Left colon (tissue), 2 donors: ENCODE results near the gene HNF1A. TPM values are rescaled to one million over a fixed set of nuclear protein-coding genes. Genes with fewer than 3 reads are reported as not detected.

ENCODE experiments used
- ATAC-seq: fragments of 200-7000 bp; cut with Tn5 transposase; one replicate; pipeline ENCODE4 v1.9.1; 2020; ENCODE audit warnings: mild to moderate bottlenecking, moderate library complexity
- DNase-seq, 2 donors: peaks; one replicate each; pipeline ENCODE4 v3.0.0-alpha.2; 2020
- intact Hi-C, 2 donors: fragments of 100-400 bp; cut with DNase I in 1 of 2; cut with micrococcal nuclease in 1 of 2; formaldehyde crosslinking; loops; one replicate each; pipeline versions ENCODE4 v1.11.2 to v1.14.0; 2022; cut with DNase I, micrococcal nuclease
- total RNA-seq, 2 donors: library from RNA; stranded (reverse); fragmentation: NEBNext Ultra II Directional; extraction: Animal tissue kit (Norgen Biotek cat#: 25700); gene quantifications; one replicate each; pipeline ENCODE4 v1.2.1, GENCODE V29; 2021
- donor health status: DM: no; HTN: no; CAD: no.
- donor health status: DM: yes; HTN: yes; CAD: no.

Gene HNF1A
- total RNA-seq, 2 donors from 2014 or later: 16.0 to 16.9 TPM

DNA sequence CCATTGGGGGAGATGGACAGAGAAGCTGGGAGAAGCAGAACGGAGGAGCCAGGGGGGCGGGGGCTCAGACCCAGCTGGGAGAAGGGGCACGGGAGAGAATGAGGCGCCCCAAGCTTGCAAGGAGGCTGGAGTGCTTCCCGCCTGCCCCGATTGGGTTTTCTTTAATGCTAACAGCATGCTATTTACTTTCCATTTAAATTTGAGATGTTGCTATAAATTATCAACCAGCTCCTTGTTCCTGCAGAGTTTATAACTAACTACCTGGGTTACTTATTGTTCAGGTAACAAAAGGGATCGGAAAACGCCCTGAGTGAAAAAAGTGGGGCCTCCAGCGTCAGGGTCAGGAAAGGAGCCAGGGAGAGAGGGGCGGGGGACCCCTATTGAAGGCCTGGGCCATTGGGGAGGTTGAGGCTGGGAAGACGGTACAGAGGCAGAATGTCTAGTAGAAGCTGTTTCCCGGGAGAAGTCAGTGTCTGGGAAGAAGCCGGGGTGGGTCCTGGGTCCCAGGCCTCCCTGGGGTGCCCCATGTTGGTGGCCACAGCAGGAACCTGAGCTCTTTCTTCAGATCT is 2.5 kb downstream of the HNF1A start:
- DNase-seq: peak; percentile 60 to 72
- peak; percentile 50 for ATAC-seq
- intact Hi-C loops: no loop called here

DNA sequence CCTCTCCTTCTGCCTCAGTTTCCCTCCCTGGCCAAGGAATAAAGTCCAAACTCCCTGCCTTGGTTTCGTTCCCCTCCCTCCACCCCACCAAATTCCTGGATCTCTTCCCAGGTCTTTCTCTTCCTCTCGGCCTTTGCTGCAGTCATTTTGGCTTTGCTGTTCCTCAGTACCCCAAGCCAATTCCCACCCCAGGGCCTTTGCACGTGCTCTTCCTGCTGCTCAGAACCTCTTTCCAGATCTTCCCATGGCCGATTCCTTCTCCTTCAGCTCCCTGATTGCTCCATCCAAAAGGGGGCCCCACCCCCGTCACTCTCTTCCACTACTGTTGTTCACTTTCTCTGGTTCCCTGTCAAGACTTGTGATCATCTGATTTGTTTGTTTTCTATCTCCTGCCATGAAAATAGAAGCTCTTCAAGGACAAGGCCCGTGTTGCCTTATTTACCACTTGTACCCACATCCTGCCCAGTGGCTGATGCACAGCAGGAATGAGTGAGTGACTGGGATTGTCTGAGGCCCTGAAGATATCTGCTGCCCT is 3.1 kb downstream of the HNF1A start:
- ATAC-seq (no peak), DNase-seq (peak in 1 of 2 donors; percentile 50)
- intact Hi-C loops: no loop called here

DNA sequence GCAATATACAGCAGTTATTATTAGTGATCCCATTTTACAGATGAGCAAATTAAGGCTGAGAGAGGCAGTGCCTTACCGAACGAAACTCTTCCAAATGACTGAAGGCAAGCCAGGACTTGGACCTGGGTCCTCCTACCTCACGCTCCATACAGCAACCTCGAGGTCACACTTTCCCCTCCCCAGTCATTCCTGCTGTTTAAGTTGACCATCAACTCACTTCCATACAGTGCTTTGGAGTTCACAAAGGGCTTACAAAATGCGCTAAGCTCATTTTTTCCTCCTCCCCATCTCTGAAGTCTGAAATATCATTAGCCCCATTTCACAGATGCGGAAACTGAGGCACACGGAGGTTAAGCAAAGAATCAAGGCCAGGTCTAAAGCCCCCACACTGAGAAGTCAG is 4.3 kb downstream of the HNF1A start:
- ATAC-seq (no peak), DNase-seq (no peak)
- intact Hi-C loops: no loop called here

DNA sequence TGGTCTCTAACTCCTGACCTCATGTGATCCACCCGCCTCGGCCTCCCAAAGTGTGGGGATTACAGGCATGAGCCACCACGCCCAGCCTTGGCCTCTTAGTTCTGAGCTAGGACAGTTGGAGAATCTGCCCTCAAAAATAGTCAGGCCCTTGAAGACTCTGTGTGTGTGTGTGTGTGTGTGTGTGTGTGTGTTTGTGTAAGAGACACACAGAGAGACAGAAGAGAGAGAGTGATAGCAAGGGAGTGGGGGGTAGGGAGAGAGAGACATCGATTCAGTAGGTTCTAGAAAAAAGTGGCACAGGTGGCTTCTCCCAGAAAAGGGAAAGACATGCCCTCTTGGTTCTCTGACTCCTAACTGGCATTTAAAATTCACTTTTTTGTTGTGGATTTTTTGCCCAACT is 5.4 kb downstream of the HNF1A start:
- intact Hi-C loops: no loop called here
- no peak for ATAC-seq
- no peak for DNase-seq

DNA sequence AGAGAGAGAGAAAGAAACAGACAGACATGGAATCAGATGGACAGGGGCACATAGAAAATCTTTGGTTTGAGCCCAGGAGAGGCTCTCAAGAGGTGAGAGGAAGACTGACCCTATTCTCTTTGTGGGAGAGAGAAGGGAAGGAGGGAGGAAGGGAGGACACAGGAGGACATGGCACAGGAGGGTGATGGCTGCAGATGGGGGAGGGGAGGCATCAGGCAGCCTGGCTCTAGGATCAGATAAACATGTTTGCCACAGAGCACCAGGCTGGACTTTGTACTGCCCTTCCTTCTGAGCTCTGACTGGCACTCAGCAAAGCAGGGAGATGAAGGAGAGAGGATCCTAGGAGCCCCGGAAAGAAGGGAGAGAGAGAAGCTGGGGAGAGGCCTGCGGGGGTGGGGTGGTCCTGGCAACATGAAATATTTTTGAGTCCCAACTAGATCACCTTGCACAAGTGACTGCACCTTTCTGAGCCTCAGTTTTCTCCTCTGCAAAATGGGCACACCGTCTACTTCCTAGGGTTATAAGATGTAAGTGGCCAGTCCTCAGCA is 6.1 kb downstream of the HNF1A start:
- DNase-seq (peak; percentile 82 to 85), ATAC-seq (peak; percentile 71)
- intact Hi-C loops: no loop called here

DNA sequence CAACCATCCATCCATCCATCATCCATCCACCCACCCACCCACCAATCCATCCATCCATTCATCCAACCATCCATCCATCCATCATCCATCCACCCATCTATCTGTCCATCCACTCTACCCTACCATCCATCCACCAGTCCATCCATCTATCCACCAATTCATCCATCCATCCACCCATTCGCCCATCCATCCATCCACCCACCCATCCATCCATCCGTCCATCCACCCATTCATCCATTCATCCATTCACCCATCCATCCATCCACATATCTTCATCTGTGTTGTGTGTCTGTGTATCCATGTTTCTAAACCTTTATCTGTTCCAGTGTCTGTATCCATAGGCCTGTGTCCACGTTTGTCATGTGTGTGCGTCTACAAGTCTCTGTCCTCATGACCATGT is 9.9 kb downstream of the HNF1A start:
- ATAC-seq: no peak

DNA sequence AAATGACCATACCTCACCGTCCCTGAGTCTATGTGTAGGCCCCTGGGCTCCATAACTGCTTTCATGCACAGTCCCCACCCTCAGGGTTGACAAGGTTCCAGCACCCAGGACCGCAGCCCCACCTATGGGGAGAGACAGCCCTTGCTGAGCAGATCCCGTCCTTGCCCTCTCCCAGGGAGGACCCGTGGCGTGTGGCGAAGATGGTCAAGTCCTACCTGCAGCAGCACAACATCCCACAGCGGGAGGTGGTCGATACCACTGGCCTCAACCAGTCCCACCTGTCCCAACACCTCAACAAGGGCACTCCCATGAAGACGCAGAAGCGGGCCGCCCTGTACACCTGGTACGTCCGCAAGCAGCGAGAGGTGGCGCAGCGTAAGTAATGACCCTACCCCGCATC is 10.3 kb downstream of the HNF1A start:
- no peak for ATAC-seq
- DNase-seq: no peak
- intact Hi-C loops: no loop called here

More for the DNA sequence above, 9.9 kb downstream of the HNF1A start:
- no peak for DNase-seq
- intact Hi-C loops: no loop called here

DNA sequence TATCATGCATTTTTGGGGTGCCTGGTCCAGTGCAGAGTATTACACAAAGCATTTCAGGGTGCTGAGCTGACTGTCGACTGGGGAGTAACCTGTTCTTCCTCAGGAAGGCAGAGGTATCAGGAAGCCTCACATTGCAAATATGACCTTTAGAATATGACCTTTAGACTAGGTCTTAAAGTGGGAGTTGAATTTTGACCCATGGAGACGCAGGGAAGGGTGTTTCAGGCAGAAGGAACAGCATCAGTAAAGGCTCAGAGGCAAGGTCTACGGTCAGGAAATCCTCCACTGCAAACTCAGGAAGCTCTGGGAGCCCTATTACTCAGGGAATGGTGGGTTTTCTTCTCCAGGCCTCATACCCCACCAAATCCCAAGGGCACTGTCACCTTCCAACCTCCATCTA is 11.3 kb downstream of the HNF1A start:
- DNase-seq (no peak), ATAC-seq (peak; percentile 37)
- intact Hi-C loops: no loop called here

DNA sequence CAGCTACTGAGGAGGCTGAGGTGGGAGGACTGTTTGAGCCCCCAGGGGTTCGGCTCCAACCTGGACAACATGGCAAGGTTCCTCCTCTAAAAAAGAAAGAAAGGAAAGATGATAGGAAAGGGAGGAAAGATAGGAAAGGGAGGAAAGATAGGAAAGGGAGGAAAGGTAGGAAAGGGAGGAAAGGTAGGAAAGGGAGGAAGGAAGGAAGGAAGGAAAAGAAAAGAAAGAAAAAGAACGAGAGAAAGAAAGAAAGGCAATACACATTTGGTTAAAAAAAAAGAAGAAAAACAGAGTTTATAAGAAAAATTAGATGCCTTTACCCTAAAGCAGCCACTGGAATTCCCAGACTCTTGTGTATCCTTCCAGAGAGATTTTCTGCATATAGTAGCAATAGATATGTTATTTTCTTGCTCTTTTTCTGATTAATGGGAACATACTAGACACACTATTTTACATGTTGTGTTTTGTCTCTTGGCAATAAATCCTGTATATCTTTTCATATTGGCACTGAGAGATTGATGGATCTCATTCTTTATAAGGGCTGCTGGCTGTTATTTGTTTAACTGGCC is 12.2 kb downstream of the HNF1A start:
- intact Hi-C loops: no loop called here
- DNase-seq: no peak
- no peak for ATAC-seq

DNA sequence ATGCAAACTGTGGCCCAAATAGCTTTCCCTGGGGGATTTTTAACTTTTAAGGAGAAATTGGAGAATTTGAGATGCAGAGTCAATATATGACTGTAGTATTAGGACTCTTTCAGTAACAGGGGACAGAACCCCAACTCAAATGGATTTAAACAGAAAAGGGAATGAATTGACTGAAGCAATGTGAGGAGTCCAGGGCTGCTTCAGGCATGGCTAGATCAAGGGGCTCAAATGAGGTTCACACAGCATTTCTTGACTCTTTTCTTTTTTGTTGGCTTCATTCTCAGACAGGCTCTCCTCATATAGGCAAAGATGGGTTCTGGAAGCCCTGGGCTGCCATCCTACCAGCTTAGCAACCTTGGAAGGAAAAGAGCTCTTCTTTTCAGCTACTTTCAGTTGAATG is 13.6 kb downstream of the HNF1A start:
- ATAC-seq (no peak), DNase-seq (no peak)
- intact Hi-C loops: no loop called here

DNA sequence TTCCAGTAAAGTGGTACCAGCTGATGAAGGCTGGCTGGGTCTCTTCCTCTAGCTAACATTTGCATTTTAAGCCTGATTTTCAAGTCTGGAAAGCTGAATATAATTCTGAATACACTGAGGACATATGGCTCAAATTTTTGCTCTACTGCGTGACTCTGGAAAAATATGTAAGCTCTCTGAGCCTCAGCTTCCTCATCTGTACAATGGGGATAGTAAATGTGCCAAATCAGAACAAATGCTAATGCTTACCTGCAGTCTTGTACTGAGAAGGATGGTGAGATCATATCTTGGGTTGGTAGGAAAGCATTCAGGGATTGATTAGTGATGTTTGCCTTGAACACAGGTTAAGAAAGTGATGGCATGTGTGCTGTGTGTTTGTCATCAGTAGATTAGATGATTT is 14.6 kb downstream of the HNF1A start:
- DNase-seq (no peak), ATAC-seq (no peak)
- intact Hi-C loops: no loop called here

DNA sequence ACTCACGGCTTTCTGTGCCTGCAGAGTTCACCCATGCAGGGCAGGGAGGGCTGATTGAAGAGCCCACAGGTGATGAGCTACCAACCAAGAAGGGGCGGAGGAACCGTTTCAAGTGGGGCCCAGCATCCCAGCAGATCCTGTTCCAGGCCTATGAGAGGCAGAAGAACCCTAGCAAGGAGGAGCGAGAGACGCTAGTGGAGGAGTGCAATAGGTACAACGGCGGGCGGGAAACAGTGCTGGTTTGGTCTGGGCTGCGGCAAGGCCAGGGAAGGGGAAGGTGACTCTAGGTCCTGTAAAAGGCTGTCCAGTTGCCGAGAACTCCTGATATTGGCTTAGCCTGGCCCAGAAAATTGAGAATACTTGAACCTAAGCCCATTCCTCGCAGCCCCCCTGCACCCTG is 15.2 kb downstream of the HNF1A start:
- ATAC-seq: no peak

DNA sequence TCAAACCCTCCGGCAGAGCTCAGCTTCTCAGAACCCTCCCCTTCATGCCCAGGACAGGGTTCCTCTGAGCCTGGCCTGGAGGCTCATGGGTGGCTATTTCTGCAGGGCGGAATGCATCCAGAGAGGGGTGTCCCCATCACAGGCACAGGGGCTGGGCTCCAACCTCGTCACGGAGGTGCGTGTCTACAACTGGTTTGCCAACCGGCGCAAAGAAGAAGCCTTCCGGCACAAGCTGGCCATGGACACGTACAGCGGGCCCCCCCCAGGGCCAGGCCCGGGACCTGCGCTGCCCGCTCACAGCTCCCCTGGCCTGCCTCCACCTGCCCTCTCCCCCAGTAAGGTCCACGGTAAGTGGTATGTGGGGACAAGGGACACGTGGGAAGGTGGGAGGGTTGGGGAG is 15.7 kb downstream of the HNF1A start:
- intact Hi-C loops: no loop called here
- DNase-seq (no peak), ATAC-seq (no peak)

More for the DNA sequence above, 15.2 kb downstream of the HNF1A start:
- intact Hi-C loops: no loop called here
- DNase-seq: no peak

DNA sequence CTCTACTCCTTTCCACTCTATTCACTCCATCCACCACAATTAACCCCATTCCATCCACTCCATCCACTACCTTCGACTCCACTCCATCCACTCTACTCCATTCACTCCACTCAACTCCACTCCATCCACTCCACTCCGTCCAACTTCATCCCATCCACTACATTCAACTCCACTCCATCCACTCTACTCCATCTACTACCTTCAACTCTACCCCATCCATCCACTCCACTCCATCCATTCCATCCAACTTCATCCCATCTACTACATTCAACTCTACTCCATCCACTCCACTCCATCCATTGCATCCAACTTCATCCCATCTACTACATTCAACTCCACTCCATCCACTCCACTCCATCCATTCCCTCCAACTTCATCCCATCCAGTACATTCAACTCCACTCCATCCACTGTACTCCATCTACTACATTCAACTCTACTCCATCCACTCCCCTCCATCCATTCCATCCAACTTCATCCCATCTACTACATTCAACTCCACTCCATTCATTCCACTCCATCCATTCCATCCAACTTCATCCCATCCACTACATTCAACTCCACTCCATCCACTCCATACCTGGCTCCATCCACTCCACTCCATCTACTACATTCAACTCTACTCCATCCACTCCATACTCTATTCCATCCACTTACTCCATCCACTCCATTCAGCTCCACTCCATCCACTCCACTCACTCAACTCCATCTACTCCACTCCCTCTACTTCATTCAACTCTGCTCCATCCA is 16.4 kb downstream of the HNF1A start:
- no peak for DNase-seq
- no peak for ATAC-seq
- intact Hi-C loops: no loop called here

DNA sequence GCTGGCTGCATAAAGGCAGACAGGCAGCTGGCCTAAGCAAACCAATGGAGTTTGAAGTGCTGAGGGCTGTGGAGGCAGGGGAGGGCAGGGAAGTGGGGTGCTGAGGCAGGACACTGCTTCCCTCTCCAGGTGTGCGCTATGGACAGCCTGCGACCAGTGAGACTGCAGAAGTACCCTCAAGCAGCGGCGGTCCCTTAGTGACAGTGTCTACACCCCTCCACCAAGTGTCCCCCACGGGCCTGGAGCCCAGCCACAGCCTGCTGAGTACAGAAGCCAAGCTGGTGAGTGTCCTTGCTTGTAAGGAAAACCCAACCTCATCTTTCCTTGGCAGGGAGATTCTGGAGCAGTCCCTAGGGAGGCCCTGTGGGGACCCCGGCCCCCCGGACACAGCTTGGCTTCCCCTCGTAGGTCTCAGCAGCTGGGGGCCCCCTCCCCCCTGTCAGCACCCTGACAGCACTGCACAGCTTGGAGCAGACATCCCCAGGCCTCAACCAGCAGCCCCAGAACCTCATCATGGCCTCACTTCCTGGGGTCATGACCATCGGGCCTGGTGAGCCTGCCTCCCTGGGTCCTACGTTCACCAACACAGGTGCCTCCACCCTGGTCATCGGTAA is 17.9 kb downstream of the HNF1A start:
- intact Hi-C loops: no loop called here
- ATAC-seq: no peak
- no peak for DNase-seq

DNA sequence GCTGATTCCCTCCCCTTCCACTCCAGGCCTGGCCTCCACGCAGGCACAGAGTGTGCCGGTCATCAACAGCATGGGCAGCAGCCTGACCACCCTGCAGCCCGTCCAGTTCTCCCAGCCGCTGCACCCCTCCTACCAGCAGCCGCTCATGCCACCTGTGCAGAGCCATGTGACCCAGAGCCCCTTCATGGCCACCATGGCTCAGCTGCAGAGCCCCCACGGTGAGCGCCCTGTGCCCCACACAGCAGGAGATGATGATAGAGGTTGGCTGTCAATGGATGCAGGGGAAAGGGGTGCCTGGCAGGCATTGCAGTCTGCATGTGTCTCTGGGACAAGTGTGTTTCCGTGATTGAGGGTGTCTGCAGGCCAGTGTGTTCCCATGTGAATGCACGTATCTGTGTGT is 19.1 kb downstream of the HNF1A start:
- DNase-seq (no peak), ATAC-seq (no peak)
- intact Hi-C loops: no loop called here

DNA sequence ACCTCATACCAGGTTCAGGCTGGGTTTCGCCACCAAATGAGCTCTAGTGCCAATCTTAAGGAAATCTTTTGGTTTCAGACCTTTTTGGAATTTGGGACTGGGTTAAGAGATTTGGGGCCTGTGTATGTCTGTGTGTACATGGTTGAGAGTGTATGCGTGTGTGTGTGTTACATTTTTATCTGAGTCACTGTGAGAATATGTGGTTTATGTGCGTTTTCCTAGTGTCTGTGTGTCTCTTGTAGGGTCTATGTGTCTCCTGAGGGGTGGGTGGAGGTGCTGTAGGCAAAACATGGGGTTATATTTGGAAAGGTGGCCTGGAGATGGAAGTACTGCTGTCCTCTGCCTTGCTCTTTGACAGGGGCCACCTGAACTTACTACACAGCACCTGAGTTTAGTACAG is 20.1 kb downstream of the HNF1A start:
- DNase-seq: no peak
- intact Hi-C loops: no loop called here
- ATAC-seq: no peak

DNA sequence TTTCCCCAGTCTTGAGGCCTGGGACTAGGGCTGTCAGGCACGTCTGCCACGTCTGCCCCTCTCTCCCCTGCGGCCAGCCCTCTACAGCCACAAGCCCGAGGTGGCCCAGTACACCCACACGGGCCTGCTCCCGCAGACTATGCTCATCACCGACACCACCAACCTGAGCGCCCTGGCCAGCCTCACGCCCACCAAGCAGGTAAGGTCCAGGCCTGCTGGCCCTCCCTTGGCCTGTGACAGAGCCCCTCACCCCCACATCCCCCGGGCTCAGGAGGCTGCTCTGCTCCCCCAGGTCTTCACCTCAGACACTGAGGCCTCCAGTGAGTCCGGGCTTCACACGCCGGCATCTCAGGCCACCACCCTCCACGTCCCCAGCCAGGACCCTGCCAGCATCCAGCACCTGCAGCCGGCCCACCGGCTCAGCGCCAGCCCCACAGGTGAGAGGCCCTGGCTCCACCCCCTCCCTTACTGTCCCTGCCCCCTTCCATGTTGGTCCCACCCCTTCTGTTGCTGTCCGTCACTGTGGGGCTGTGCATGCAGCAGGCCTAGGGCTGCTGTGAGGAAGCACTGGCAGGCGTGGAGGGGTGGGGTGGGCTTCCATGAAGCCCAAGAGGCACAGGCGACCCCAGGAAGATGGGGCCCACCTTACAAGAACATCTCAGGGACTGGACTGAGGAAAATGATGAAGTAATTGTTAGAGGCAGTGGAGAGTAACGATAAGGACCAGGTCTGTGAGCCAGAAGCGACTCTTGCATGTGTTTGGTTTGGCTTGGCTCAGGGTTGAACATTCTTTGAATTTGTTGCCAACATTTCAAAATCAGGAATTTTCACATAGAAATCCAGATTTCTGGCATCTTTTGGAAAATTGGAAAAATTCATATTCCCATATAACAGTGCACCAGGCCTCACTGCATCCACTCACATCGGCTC is 21.1 kb downstream of the HNF1A start:
- DNase-seq (no peak), ATAC-seq (no peak)
- intact Hi-C loops: no loop called here

DNA sequence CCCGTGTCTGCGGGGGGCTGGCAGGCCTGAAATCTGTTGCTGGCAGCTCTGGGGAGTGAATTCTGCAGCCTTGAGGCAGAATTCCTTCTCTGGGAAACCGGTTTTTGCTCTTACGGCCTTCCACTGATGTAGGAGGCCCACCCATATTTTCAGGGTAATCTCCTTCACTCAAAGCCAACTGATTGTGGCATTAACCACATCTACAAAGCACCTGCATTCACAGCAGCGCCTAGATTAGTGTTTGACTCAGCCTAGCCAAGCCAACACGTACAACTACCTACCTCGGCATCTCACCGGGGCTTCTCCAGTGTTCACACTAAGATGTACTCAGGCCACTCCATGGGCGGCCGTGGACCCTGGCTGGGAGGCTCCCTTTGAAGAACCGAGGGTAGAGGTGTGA is 22.2 kb downstream of the HNF1A start:
- ATAC-seq: no peak
- no peak for DNase-seq
- intact Hi-C loops: no loop called here
